BJ (cell line): ENCODE data around the gene PKD1L1. TPM values are rescaled to one million over a fixed set of nuclear protein-coding genes. Genes with fewer than 3 reads are reported as not detected.

Experiments used
- CTCF ChIA-PET: fragments of 350-600 bp; formaldehyde crosslinking; extraction: SDS; loops from one replicate; lab custom pipeline; 2021; ENCODE audit warnings: antibody characterized with exemption, inconsistent platforms; lab: Yijun Ruan, JAX
- POLR2A ChIA-PET: fragments of 300-600 bp; sonication (Branson Sonifier 250); formaldehyde crosslinking; extraction: SDS; loops from one replicate; lab custom pipeline; 2021; ENCODE audit warnings: antibody characterized with exemption; lab: Charles Lee
- DNase-seq: peaks from one replicate; pipeline ENCODE4 v3.0.0-alpha.2; 2011; ENCODE audit warnings: low read depth
- H3K27me3 ChIP-seq: 2 replicates; pipeline ENCODE4 v1.6.0; 2011; ENCODE audit warnings: low read length; ENCODE audit not compliant: control insufficient read depth, insufficient read depth
- H3K36me3 ChIP-seq: 2 replicates; pipeline ENCODE4 v1.5.1; 2011; ENCODE audit warnings: low read length; ENCODE audit not compliant: control insufficient read depth, insufficient read depth
- H3K4me3 ChIP-seq: 2 replicates; pipeline ENCODE4 v1.5.1; 2011; ENCODE audit warnings: low read depth, mild to moderate bottlenecking, control low read depth, low read length
- CTCF ChIP-seq: IDR thresholded peaks from 2 replicates; pipeline ENCODE4 v1.5.1; 2011; ENCODE audit warnings: low read depth, mild to moderate bottlenecking, control low read depth, inconsistent platforms, low read length, moderate library complexity; ENCODE audit not compliant: insufficient read depth
- polyA plus RNA-seq: library from polyadenylated mRNA; depleted of rRNA; stranded (reverse); fragments of >200 nt; gene quantifications from 2 replicates; pipeline ENCODE4 v1.2.3, GENCODE V29; 2011

PKD1L1 gene
- polyA plus RNA-seq, 1 experiment = 0.13 TPM

GRCh38 chr7:47739891-47740290, 208.4 kb downstream of the PKD1L1 start:
- Histone ChIP-seq H3K4me3 (no peak overlapping the region), H3K27me3 (no peaks in the 10 kb centered on the region), H3K36me3 (no peaks in the 10 kb centered on the region)
- POLR2A ChIA-PET = no interaction called here
- CTCF ChIA-PET = no interaction called here
- no peak for DNase-seq
- TF ChIP-seq CTCF = no peak

DNA sequence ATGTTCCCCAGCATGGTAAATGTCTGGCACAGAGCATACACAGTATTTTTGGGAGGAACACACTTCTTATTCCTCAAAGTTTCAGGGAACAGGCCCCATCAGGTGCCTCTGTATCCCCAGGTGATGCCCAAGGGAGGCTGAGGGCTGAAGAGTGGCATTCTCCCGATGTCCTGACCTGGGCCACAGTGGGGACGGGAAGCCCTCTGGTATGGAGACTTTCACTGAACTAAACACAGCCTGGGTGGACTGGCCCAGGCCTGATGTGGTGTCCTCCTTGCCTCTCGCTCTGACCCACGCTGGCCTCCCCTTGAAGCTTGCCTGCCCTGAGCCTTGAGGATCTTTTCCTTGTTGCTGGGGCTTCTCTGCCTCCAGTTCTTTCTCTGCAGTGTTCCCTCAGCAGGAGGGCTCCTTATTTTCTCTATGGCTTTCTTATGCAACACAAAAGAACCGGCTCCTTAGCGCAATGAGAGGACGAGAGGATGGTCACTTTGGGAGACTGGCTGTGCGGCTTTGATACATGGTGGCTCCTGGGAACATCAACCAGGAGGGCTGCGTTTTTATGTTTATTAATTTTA, 208.9 kb downstream of the PKD1L1 start:
- H3K4me3 ChIP-seq = no peak overlapping the region
- peaks cover 1% of the 10 kb centered on the region; the same call in 1 of the 2 replicates for H3K27me3 ChIP-seq
- no peaks in the 10 kb centered on the region for H3K36me3 ChIP-seq
- DNase-seq = no peak
- POLR2A ChIA-PET = no interaction called here
- TF ChIP-seq CTCF = no peak
- CTCF ChIA-PET = no interaction called here

DNA sequence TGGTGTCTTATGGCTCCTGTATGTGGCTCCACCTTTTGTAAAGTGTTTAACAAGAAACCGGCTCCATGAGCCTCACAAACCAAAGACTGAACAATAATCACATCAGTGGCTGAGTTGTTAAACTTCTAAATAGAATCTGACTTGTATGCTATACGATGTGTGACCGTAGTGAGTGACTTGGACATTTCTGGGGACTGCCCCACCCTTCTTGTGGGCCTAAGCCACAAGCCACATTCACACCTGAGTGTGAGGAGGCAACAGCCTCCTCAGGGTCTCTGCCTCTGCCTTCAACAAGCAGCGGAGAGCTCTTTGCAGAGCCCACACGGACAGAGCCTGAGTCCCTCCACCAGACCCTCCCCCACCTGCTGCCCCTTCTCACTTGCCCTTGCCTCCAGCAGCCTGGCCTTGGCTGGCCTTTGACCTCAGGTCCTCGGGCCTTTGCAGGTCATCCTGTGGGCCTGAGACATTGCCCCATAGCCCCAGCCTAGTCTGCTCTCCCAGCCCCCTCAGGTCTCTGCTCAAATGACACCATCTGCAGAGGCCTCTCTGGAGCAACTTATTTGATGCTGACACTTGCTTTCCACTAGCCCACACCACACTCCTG, 209.6 kb downstream of the PKD1L1 start:
- POLR2A ChIA-PET = no interaction called here
- TF ChIP-seq CTCF = no peak
- Histone ChIP-seq H3K36me3 (no peaks in the 10 kb centered on the region), H3K27me3 (peaks cover 1% of the 10 kb centered on the region; the same call in 1 of the 2 replicates), H3K4me3 (no peak overlapping the region)
- DNase-seq = no peak
- CTCF ChIA-PET = no interaction called here

GRCh38 chr7:47737601-47738000, 210.7 kb downstream of the PKD1L1 start:
- peaks cover 1% of the 10 kb centered on the region; the same call in 1 of the 2 replicates for H3K27me3 ChIP-seq
- ChIA-PET CTCF (interaction anchor here (1.2 kb wide), 1 partner anchor 12 kb away, joined by 4 read pairs; no protein-coding TSS in a partner anchor), POLR2A (no interaction called here)
- no peak overlapping the region for H3K4me3 ChIP-seq
- no peak for TF ChIP-seq CTCF
- no peaks in the 10 kb centered on the region for H3K36me3 ChIP-seq
- DNase-seq = no peak

GRCh38 chr7:47735431-47736345, 212.6 kb downstream of the PKD1L1 start:
- ChIA-PET POLR2A (no interaction called here), CTCF (no interaction called here)
- no peak overlapping the region for H3K4me3 ChIP-seq
- H3K36me3 ChIP-seq = no peaks in the 10 kb centered on the region
- H3K27me3 ChIP-seq = peaks cover 3% of the 10 kb centered on the region
- no peak for TF ChIP-seq CTCF
- no peak for DNase-seq
